IPS DF 4.7 (cell line): ENCODE data around the gene AKR1E2.

ENCODE experiments used
- DNase-seq: peaks from one replicate; pipeline ENCODE4 v3.0.0-alpha.2; 2013; ENCODE audit warnings: low spot score; ENCODE audit errors: extremely low read depth

The AKR1E2 gene

DNA sequence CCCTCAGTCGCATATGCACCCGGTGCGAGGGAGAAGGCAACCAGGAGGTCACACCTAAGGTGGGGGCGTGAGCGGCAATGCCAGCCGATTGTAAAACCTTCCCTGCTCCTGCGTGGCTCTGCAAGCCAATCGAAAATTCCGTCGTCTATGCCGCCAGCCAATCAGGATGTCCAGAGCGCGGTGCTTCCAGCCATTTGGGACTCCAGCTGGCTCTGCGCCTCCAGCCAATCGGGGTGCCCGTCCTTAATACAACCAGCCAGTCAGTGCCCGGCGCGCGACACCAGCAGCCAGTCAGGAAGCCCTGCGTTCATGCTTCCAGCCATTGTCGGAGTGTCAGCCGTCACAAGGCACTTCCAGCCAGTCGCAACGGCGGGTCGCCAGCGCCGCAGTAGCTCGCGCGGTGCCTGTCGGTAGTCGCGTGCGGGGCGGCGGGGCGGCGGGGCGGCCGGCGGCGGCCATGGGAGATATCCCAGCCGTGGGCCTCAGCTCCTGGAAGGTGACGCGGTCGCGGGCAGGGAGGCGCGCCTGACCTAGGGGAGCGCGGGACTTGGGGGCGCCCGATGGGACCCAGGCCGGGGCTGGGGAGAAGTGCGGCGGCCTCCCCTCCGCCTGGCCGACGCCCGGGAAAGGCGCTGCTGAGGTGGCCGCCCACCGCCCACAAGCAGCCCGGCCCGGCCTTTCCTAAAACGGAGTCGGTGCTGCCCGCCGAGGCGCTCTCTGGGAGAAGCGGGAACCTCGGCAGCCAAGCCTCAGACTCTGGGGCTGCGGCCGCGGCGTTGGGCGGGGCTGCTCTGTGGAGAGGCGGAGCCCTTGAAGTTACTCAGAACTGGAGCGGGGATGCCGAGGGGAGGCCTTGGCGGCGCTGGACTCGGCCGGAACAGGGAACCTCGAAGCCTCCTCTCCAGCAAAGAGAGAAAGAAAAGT is at the start of gene AKR1E2:
Gene AKR1E2 (plus strand): TSS at position 340 of the 924 bp plus-strand sequence. CDS start 118 bp downstream, at position 458.
- DNase-seq: no peak

DNA sequence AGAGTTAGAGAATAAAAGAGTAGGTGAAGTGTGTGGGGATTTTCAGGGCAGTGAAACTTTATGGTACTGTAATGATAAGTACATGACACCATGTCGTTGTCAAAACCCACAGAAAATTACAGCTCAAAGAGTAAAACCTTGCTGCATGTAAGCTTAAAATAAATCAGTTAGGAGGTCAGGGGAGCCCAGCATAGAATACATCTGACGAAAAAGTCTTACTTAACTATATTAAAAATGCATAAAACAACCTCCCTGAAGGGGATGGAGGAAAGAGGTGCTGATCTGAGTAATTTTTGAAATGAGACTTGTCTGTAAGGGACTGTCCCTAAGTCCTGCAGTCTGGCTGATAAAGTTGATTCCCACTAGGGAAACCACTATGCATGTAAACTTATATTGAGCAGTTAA is 49.8 kb upstream of the AKR1E2 start:
- no peak for DNase-seq

DNA sequence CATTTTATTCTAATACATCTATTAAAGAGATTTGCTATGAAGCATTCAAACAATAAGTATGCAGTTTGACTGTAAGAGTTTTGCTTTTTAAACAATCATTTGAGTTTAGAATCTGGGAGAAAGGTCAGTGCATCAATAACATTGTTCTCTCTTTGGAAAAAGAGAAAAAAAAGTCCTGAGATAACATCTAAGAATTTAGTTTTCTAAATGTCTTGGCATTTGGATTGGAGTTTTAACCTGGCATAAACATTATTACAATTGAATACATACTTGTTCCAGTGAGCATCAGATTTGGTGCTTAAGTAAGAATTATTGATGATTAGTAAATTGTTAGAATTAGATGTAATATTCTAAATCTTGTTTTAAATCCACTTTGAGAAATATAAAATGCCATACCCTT is 47.2 kb upstream of the AKR1E2 start:
- no peak for DNase-seq

- DNase-seq: no peak
These were observed 45.9 kb upstream of the AKR1E2 start for GRCh38 chr10:4780091-4780490.

- no peak for DNase-seq
These were observed 45.2 kb upstream of the AKR1E2 start for GRCh38 chr10:4780782-4781181.

DNA sequence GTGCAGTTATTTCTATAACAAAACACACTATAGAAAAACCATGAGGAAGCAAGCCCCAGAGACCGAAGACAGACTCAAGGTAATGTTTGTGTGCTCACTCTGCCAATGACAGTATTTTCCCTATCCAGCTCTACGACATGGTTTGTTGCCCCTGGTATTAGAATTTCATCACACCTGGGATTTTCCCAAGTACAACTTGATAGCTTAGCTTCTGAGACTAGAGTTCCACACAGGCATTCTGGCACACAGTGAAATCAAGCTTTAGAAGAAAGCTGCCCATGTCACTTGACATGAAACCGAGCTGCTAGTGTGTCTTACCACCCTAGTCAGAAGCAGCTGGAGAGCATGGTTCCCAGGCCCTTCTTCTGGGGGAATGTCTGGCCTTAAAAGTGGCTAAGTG is 44.1 kb upstream of the AKR1E2 start:
- no peak for DNase-seq

- DNase-seq: no peak
These were observed 41.2 kb upstream of the AKR1E2 start for GRCh38 chr10:4784667-4785333.

DNA sequence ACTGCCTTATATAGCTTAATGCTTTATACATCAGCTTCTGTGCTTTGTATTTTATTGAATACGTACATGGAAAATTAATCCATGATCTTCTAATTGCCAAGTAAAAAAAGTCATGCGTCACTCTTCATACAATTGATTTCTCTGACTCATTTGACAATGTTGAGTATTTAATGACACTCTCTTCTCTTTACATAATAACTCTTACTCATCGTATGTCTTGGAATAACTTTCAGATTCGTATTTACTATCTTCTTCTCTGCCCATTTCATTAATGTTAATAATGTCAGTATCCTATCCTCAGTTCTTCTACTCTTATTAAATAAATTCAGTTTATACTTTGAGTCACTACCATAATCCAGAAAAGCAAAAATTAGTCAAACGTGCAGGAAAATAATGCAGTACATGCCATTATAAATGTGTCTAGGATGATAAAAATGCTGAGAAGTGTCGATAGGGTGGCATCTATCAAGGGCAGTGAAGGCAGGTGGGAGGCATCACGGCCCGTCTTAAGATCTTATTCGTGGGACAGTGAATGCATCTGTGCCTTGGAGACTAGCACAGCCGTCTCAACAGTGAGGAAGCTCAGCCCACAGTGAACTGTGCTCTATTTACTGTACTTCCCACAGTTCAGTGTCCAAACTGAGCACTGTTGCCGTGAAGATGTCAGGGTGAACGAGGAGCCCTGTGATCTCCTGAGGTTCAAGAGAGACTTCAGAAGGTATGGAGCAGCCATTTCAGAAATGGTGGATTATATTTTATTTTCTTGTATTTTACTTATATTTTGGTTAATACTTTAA is 39.8 kb upstream of the AKR1E2 start:
- no peak for DNase-seq

DNA sequence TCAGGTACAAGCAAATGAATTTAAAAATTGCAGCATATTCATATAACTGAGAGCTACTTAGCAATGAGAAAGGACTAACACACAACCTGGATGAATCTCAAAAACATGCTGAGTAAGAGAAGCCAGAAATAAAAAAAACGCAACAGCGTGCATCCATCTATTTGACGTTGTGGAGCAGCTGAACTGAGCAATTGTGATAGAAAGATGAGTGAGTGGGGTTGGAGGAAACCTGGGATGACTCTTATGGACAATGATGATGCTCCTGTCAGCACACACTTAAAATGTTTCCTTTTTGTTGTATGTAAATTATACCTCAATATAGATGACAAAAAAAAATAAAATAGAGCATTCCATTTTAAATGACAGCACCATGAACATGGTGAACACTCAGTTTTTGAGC is 36.0 kb upstream of the AKR1E2 start:
- no peak for DNase-seq

GRCh38 chr10:4790922-4791321 is 35.1 kb upstream of the AKR1E2 start:
- no peak for DNase-seq

DNA sequence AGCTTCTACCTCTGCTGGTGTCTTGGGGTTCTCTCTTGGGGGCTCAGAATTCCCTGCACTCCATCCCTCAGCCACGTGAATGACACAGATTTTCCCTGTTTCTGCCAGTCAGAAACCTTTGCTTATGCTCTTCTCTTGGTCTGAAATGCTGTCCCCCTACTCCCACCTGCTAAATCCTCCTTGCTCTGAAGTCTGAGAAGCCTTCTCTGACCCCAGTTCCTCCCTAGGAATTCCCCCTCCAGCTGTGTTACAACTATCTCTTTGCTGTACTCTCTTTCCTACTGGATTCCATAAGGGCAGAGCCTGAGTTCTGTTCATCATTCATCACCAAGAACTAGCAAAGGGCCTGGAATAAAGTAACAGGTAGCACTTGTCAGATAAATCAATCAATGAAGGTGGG is 33.6 kb upstream of the AKR1E2 start:
- no peak for DNase-seq

GRCh38 chr10:4801405-4801804 is 24.6 kb upstream of the AKR1E2 start:
- DNase-seq: no peak

DNA sequence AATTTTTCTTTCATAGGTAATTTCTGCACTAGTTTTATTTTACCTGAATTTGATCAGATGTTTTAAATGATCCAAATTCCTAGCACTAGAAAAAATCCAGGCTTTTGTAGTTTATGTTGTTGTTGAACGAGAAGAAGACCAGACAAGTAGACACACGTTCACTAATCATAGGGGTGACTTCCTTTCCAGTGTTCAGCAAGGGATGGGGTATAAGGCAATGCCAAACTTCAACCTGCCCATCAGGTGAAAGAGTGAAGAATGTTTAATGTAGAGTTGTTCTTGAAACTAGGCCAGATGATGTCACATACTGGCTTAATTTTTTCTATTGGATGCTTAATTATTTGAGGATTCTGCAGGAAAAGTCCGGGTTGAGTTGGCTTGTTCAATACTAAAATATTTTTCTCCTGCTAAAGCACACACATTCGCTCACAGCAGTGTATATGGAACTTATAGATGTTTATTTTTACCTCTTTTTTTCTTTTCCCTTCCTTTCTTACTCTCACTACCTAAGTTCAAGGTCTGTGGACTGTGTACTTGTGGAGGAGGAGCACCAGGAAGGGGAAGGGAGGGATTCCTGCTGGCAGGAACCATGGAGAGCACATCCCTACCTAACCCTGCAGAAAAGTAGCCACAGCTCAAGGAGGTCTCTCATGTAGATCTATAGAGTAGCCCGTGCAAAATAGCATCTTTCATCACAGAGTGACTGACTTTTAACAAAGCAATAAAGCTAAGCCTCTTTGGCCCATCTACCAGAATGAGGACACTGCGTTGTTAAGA is 23.1 kb upstream of the AKR1E2 start:
- no peak for DNase-seq

DNA sequence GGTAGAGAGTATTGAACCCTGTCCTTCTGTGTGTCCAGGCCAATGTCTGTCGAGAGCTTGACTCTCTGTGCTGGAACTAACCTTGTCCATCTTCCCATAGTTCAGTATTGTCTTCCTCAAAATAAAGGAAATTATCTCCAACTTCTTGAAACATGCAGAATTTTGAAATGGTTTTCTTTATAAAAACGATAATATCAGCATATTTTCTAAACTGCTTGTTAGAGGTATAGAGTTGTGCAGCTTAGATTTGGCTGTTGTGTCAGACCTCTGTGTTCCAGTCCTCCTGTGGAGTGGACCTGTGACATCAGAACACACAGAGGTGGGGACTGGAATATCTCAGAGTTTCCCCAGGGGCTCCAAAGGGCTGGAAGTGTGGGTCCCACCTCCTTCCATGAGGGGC is 22.2 kb upstream of the AKR1E2 start:
- DNase-seq: no peak

DNA sequence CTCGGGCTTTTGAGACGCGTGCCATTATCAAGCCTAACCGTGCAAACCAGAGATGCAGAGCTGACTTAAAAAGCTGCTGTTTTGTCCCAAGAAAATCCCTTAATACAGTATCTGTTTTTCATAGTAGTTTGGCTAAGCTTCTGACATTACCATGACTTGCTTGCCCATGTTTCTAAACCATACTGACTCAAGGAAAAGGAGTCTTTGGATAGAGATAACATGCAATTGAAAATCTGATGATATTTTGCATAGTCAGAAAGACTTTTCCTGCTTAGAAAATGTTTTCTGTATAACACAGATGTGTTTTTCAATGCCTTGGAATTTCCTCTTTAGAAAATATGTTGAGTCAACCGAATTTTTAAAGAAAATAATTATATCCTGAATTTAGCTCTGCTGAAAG is 21.5 kb upstream of the AKR1E2 start:
- no peak for DNase-seq

GRCh38 chr10:4806534-4806933 is 19.5 kb upstream of the AKR1E2 start:
- no peak for DNase-seq

DNA sequence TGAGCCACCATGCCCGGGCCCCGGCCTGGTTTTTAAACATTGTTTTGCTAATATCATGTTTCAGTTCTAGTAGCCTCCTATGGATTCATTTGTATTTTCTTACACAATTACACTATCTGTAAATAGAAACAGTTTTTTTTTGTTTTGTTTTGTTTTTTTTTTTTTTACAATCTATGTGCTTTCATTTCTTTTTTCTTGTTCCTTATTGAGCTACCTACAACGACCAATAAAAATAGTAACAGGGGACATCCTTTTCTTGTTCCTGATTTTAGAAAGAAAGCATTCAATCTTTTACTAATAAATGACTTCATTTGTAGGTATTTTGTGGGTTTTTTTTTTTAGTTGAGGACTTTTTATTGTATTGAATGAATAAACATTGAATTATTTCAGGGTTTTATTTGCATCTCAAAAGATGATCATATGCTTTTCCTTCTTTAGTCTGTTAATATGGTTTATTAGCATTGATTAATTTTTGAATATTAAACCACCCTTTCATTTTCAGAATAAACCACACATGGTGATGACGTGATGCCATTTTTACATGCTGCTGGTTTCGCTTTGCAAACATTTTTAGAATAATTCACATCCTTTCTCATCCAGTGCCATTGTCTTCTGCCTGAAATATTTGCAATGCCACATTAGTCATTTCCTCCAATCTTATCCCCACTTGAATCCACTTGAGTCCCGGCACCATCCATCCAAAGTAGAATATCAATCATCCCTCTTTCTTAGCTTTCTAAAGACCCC is 18.1 kb upstream of the AKR1E2 start:
- no peak for DNase-seq

- no peak for DNase-seq
These were observed 16.9 kb upstream of the AKR1E2 start for GRCh38 chr10:4809156-4809555.

DNA sequence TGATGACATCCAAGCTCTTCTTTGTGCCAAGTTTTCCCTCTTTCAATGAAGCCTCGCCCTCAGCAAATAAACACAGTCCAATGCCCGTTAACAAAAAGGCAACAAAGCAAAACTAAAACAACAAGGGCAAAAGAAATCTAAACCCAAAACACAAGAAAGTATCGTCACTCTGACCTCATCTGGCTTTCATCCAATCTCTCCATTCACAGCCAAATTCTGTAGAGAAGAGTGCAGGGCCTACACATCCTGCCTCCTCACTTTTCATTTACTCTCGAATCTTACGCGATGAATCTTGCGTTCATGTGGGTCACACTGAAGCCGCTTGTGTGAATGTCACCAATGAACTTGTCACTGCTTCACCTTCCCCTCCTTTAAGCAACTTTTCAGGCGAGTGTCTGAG is 15.9 kb upstream of the AKR1E2 start:
- no peak for DNase-seq

DNA sequence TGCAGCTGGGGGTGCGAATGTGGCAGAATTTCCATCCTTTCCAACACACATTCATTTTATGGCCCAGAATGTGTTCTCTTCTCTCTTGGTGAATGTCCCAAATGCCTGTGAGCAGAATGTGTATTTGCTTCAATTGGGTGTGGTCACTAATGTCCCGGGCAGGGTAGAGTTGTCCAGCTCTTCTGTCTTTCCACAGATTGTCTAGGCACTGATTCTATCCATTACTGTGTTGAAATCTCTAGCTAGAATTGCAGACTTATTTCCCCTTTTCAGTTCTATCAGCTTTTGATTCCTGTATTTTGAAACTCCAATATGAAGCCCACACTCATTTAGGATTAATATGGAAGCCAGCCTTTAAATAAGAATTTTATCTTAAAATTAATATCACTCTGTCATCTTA is 14.0 kb upstream of the AKR1E2 start:
- DNase-seq: no peak
